ENCODE data around the gene RAB34. TPM values are rescaled to one million over a fixed set of nuclear protein-coding genes. Genes with fewer than 3 reads are reported as not detected.

The RAB34 gene
- total RNA-seq, 3 donors from 2014 or later (not counting 1 experiment from before 2014, with no cell fraction given) = 3.7 to 12.9 (median 3.8) TPM

DNA sequence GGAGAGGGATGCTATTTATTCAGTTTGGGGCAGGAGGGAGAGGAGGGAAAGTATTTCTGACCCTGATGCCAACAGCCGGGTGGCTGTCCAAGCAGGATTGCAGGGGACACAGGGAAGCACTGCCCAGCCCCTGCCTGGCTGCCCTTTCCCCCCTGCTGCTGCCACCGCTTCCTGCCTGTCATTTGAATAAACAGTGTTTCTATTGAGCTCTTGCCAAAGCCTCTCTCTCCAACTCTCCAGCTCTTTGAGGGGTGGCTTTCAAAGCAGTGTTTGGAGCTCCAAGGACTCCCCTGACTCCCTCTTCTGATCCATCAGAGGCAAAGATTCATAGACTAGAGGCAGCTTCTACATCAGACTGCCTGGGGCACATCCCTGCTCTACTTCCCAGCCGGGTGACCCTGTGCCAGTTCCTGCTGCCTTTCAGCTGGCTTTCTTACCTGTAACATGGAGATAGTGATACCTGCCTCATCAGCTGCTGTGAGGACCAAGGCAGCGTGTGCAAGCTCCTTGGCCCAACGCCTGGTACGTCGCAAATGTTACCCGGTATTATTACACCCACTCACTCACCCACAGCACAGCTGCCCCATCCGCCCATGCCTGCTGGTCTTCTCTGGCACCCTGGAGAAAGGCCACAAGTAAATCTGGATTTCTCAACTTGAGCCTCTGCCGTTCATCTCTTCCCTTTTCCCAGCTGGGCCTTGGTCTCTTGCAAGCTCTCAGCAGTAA, 15.5 kb downstream of the RAB34 start:
- no peak overlapping the region for H3K4me3 ChIP-seq (ENCODE audit: low read length)
- Mint-ChIP-seq H3K27ac (peak overlapping the region in 1 of 2 donors; percentile 35), H3K27me3 (ENCODE audit: low read depth in 2 of 2) (no peaks in the 10 kb centered on the region), H3K9me3 (no peaks in the 10 kb centered on the region), H3K36me3 (no peaks in the 10 kb centered on the region), H3K4me3 (no peak overlapping the region), H3K4me1 (peaks cover 0 to 13% of the 10 kb centered on the region in 2 donors)
- ATAC-seq (no peak), DNase-seq (no peak)
- intact Hi-C loops (cut with micrococcal nuclease) = no loop called here
- 93% methylated on average over 10 of the region's 10 CpGs for WGBS (ENCODE audit: insufficient coverage)
- H3K36me3 ChIP-seq (ENCODE audit: control insufficient read depth, insufficient read depth, low read length) = peaks cover 57% of the 10 kb centered on the region
- TF ChIP-seq, protein P1, sequence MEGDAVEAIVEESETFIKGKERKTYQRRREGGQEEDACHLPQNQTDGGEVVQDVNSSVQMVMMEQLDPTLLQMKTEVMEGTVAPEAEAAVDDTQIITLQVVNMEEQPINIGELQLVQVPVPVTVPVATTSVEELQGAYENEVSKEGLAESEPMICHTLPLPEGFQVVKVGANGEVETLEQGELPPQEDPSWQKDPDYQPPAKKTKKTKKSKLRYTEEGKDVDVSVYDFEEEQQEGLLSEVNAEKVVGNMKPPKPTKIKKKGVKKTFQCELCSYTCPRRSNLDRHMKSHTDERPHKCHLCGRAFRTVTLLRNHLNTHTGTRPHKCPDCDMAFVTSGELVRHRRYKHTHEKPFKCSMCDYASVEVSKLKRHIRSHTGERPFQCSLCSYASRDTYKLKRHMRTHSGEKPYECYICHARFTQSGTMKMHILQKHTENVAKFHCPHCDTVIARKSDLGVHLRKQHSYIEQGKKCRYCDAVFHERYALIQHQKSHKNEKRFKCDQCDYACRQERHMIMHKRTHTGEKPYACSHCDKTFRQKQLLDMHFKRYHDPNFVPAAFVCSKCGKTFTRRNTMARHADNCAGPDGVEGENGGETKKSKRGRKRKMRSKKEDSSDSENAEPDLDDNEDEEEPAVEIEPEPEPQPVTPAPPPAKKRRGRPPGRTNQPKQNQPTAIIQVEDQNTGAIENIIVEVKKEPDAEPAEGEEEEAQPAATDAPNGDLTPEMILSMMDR (IDR thresholded peaks at IDR 0.05) = no peak
- no peaks in the 10 kb centered on the region for H3K9me3 ChIP-seq (ENCODE audit: control insufficient read depth, insufficient read depth, low read length)
- no peaks in the 10 kb centered on the region for H3K27me3 ChIP-seq (ENCODE audit: control insufficient read depth, insufficient read depth, low read length)
- no peak overlapping the region for H3K27ac ChIP-seq (ENCODE audit: low read length)
- H3K4me1 ChIP-seq (ENCODE audit: control insufficient read depth, insufficient read depth, low read length) = no peaks in the 10 kb centered on the region

DNA sequence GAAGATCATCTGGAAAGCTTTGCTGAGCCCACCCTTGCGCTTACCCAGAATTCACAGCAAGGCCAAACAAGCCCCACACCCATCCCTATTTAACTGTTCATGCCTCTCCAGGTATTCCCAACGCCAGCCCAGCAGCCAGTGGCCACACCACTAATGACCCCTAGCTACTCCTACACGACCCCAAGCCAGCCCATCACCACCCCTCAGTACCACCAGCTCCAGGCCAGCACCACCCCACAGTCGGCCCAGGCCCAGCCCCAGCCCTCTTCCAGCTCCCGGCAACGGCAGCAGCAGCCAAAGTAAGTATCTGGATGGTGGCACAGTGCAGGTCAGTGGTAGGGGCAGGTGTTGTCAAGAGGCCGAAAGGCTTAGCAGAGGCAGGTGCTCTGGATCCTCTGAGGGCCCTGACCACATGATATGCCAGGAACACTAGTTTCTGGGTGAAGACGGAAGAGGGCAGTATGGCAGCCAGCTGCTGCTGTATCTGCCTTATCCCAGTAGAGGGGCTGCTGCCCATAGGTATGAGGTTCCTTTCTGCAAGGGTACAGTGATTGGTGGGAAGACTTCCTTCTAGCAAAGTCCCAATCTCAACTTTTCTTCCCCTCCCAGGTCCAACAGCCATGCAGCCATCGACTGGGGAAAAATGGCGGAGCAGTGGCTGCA, 16.7 kb downstream of the RAB34 start:
- H3K36me3 Mint-ChIP-seq = no peaks in the 10 kb centered on the region
- intact Hi-C loops (cut with micrococcal nuclease) = no loop called here
- no peak overlapping the region for H3K4me3 Mint-ChIP-seq
- WGBS (ENCODE audit: insufficient coverage) = 97% methylated on average over 10 of the region's 10 CpGs
- TF ChIP-seq, protein P1 (IDR thresholded peaks at IDR 0.05) = no peak
- H3K4me1 Mint-ChIP-seq = peaks cover 0 to 13% of the 10 kb centered on the region in 2 donors
- H3K9me3 ChIP-seq (ENCODE audit: control insufficient read depth, insufficient read depth, low read length) = no peaks in the 10 kb centered on the region
- no peaks in the 10 kb centered on the region for H3K27me3 Mint-ChIP-seq (ENCODE audit: low read depth in 2 of 2)
- no peaks in the 10 kb centered on the region for H3K4me1 ChIP-seq (ENCODE audit: control insufficient read depth, insufficient read depth, low read length)
- no peak overlapping the region for H3K27ac Mint-ChIP-seq
- peaks cover 66% of the 10 kb centered on the region for H3K36me3 ChIP-seq (ENCODE audit: control insufficient read depth, insufficient read depth, low read length)
- H3K27me3 ChIP-seq (ENCODE audit: control insufficient read depth, insufficient read depth, low read length) = no peaks in the 10 kb centered on the region
- no peak overlapping the region for H3K4me3 ChIP-seq (ENCODE audit: low read length)
- no peaks in the 10 kb centered on the region for H3K9me3 Mint-ChIP-seq
- DNase-seq (no peak), ATAC-seq (no peak)
- H3K27ac ChIP-seq (ENCODE audit: low read length) = no peak overlapping the region

DNA sequence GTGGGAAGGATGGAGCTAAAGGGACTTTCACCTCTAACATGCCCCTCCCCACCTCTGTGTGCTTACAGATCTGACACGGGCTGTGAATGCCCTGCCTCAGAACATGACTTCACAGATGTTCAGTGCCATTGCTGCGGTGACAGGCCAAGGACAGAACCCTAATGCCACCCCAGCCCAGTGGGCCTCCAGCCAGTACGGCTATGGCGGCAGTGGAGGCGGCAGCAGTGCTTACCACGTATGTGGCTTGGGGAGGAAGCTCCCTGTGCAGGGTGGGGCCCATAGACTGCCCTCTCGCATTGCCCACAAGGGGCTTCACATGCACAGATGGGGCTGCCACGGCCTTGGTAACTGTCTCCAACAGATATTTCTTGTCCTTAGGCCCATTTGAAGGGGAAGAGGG, 17.4 kb downstream of the RAB34 start:
- intact Hi-C loops (cut with micrococcal nuclease) = no loop called here
- H3K36me3 Mint-ChIP-seq = no peaks in the 10 kb centered on the region
- H3K27me3 ChIP-seq (ENCODE audit: control insufficient read depth, insufficient read depth, low read length) = no peaks in the 10 kb centered on the region
- no peaks in the 10 kb centered on the region for H3K27me3 Mint-ChIP-seq (ENCODE audit: low read depth in 2 of 2)
- H3K4me3 ChIP-seq (ENCODE audit: low read length) = no peak overlapping the region
- DNase-seq (no peak), ATAC-seq (no peak)
- no peak overlapping the region for H3K27ac ChIP-seq (ENCODE audit: low read length)
- H3K36me3 ChIP-seq (ENCODE audit: control insufficient read depth, insufficient read depth, low read length) = peaks cover 73% of the 10 kb centered on the region
- H3K4me1 Mint-ChIP-seq = peaks cover 0 to 13% of the 10 kb centered on the region in 2 donors
- WGBS (ENCODE audit: insufficient coverage) = 94% methylated on average over 8 of the region's 8 CpGs
- peak overlapping the region in 1 of 2 donors; percentile 52 for H3K27ac Mint-ChIP-seq
- H3K9me3 ChIP-seq (ENCODE audit: control insufficient read depth, insufficient read depth, low read length) = no peaks in the 10 kb centered on the region
- H3K4me3 Mint-ChIP-seq = no peak overlapping the region
- no peaks in the 10 kb centered on the region for H3K4me1 ChIP-seq (ENCODE audit: control insufficient read depth, insufficient read depth, low read length)
- H3K9me3 Mint-ChIP-seq = no peaks in the 10 kb centered on the region
- TF ChIP-seq, protein P1 (IDR thresholded peaks at IDR 0.05) = no peak

All from natural killer cell (primary cell).